Measurements from ENCODE around the gene ZDHHC4. TPM values are rescaled to one million over a fixed set of nuclear protein-coding genes. Genes with fewer than 3 reads are reported as not detected.

The ZDHHC4 gene
- total and polyA plus RNA-seq, 2 donors (not counting 3 experiments of a cell fraction or from before 2014, with no cell fraction given) = 29.9 to 122 TPM

GRCh38 chr7:6612819-6613218 lies 35.6 kb downstream of the ZDHHC4 start:
- no peak for FAIRE-seq

GRCh38 chr7:6613706-6614105 lies 36.5 kb downstream of the ZDHHC4 start:
- H3K4me1 ChIP-seq (ENCODE audit: control insufficient read depth, extremely low read depth, insufficient read depth, low read length) = no peaks in the 10 kb centered on the region
- no peaks in the 10 kb centered on the region for H3K36me3 ChIP-seq (ENCODE audit: control insufficient read depth in 2 of 2, extremely low read depth in 1 of 2, insufficient read depth in 2 of 2, low read length in 2 of 2)
- intact Hi-C loops (cut with micrococcal nuclease) (no loop called here), dilution Hi-C loops (cut with MboI; ENCODE audit: extremely low pct_ligation_motif_present, low sequenced_read_pairs) (no loop called here)
- FAIRE-seq = no peak
- H3K27ac ChIP-seq (ENCODE audit: insufficient read depth, low read depth, low read length) = no peak overlapping the region
- no peak overlapping the region for H3K9ac ChIP-seq (replicated peaks; ENCODE audit: extremely low read depth, insufficient read depth, low read length)
- no peak for DNase-seq (ENCODE audit: low read depth, low spot score)
- no peak overlapping the region for H2AFZ ChIP-seq (ENCODE audit: low read depth, low read length)
- H3K9me1 ChIP-seq (replicated peaks; ENCODE audit: control insufficient read depth, extremely low read depth, insufficient read depth, low read length) = no peaks in the 10 kb centered on the region
- H3K27me3 ChIP-seq (ENCODE audit: control insufficient read depth in 2 of 2, insufficient read depth in 2 of 2, low read length in 2 of 2) = peaks cover 18 to 24% of the 10 kb centered on the region in 2 experiments
- no TSS peak for BruUV-seq (replicated peaks)
- no peaks in the 10 kb centered on the region for H3K79me2 ChIP-seq (ENCODE audit: control insufficient read depth, insufficient read depth, low read length)
- TF ChIP-seq CTCF (IDR thresholded peaks at IDR 0.05; ENCODE audit: extremely low read depth in 1 of 2, insufficient read depth in 1 of 2, low read depth in 1 of 2, low read length in 2 of 2) = no peak
- no peak for TF ChIP-seq MYC (IDR thresholded peaks at IDR 0.05; ENCODE audit: low read depth, low read length)
- no peak for TF ChIP-seq POLR2A (IDR thresholded peaks at IDR 0.05; ENCODE audit: low read depth, low read length)
- no peak for TF ChIP-seq EZH2 (IDR thresholded peaks at IDR 0.05; ENCODE audit: borderline replicate concordance, low read depth, low read length, severe bottlenecking)
- TF ChIP-seq MAX (IDR thresholded peaks at IDR 0.05; ENCODE audit: insufficient read depth, insufficient read length) = no peak
- no peak for TF ChIP-seq GATA2 (IDR thresholded peaks at IDR 0.05; ENCODE audit: insufficient read depth, insufficient read length, low read depth, low read length)
- no peak for TF ChIP-seq JUN (IDR thresholded peaks at IDR 0.05; ENCODE audit: borderline replicate concordance, insufficient read depth, insufficient read length, low read depth)
- TF ChIP-seq FOS (IDR thresholded peaks at IDR 0.05; ENCODE audit: borderline replicate concordance, insufficient read depth, low read length) = no peak
- TF ChIP-seq POLR2AphosphoS5 (IDR thresholded peaks at IDR 0.05; ENCODE audit: insufficient read depth, low read depth, low read length) = no peak
- ChIA-PET CTCF (no interaction called here), POLR2A (no interaction called here)
- H3K9me3 ChIP-seq (replicated peaks; ENCODE audit: control insufficient read depth, insufficient read depth, low read length) = no peaks in the 10 kb centered on the region
- no peaks in the 10 kb centered on the region for H4K20me1 ChIP-seq (replicated peaks; ENCODE audit: control insufficient read depth, extremely low read depth, insufficient read depth, low read length)
- no peak overlapping the region for H3K4me3 ChIP-seq (replicated peaks in 1 of 3; ENCODE audit: insufficient read depth in 1 of 3, low read depth in 1 of 3, low read length in 3 of 3)
- no peak overlapping the region for H3K4me2 ChIP-seq (ENCODE audit: insufficient read depth, low read length)

More at GRCh38 chr7:6612819-6613218, 35.6 kb downstream of the ZDHHC4 start:
- Histone ChIP-seq H3K9ac (replicated peaks; ENCODE audit: extremely low read depth, insufficient read depth, low read length) (no peak overlapping the region), H2AFZ (ENCODE audit: low read depth, low read length) (no peak overlapping the region), H3K4me1 (ENCODE audit: control insufficient read depth, extremely low read depth, insufficient read depth, low read length) (no peaks in the 10 kb centered on the region), H3K27me3 (ENCODE audit: control insufficient read depth in 2 of 2, insufficient read depth in 2 of 2, low read length in 2 of 2) (peaks cover 18 to 24% of the 10 kb centered on the region in 2 experiments), H3K9me3 (replicated peaks; ENCODE audit: control insufficient read depth, insufficient read depth, low read length) (no peaks in the 10 kb centered on the region), H3K4me3 (replicated peaks in 1 of 3; ENCODE audit: insufficient read depth in 1 of 3, low read depth in 1 of 3, low read length in 3 of 3) (no peak overlapping the region), H3K36me3 (ENCODE audit: control insufficient read depth in 2 of 2, extremely low read depth in 1 of 2, insufficient read depth in 2 of 2, low read length in 2 of 2) (peaks cover 0 to 4% of the 10 kb centered on the region in 2 experiments), H3K4me2 (ENCODE audit: insufficient read depth, low read length) (no peak overlapping the region), H4K20me1 (replicated peaks; ENCODE audit: control insufficient read depth, extremely low read depth, insufficient read depth, low read length) (no peaks in the 10 kb centered on the region), H3K79me2 (ENCODE audit: control insufficient read depth, insufficient read depth, low read length) (no peaks in the 10 kb centered on the region), H3K9me1 (replicated peaks; ENCODE audit: control insufficient read depth, extremely low read depth, insufficient read depth, low read length) (no peaks in the 10 kb centered on the region), H3K27ac (ENCODE audit: insufficient read depth, low read depth, low read length) (no peak overlapping the region)
- DNase-seq (ENCODE audit: low read depth, low spot score) = no peak
- POLR2A ChIA-PET = no interaction called here
- CTCF ChIA-PET = interaction anchor here (1.3 kb wide), 1 partner anchor 8 kb away, joined by 4 read pairs; no protein-coding TSS in a partner anchor
- intact Hi-C loops (cut with micrococcal nuclease) (no loop called here), dilution Hi-C loops (cut with MboI; ENCODE audit: extremely low pct_ligation_motif_present, low sequenced_read_pairs) (no loop called here)
- TF ChIP-seq POLR2A (IDR thresholded peaks at IDR 0.05; ENCODE audit: low read depth, low read length) = no peak
- no peak for TF ChIP-seq EZH2 (IDR thresholded peaks at IDR 0.05; ENCODE audit: borderline replicate concordance, low read depth, low read length, severe bottlenecking)
- no TSS peak for BruUV-seq (replicated peaks)

Measured in endothelial cell of umbilical vein (primary cell).